NCI-H446 (cell line): ENCODE measurements around the gene SLFN14.
"Not testable (repeated sequence)": the region's sequence is repeated elsewhere in the genome, so short reads cannot be mapped to it uniquely, and the experiment has no call there.

ENCODE experiments used
- DNase-seq, 2 experiments: peaks; one replicate each; lab custom pipeline; 2025; lab: John Stamatoyannopoulos, UW

The SLFN14 gene

DNA sequence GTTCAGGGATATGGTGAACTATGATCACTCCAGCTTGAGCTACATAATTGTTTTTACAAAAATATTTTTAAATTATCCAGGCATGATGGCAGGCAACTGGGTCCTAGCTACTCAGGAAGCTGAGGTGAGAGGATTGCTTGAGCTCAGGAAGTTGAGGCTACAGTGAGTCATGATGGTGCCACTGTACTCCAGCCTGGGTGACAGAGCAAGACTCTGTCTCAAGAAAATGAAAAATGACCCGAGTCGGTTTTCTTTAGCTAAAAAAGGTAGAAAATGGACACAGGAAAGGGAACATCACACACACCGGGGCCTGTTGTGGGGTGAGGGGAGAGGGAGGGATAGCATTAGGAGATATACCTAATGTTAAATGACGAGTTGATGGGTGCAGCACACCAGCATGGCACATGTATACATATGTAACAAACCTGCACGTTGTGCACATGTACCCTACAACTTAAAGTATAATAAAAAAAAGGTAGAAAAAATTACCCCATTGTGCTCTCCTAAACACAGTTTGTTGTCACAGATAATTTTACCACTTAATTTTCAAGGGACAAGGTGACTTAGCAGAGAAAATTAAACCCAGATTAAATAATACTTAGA, 38.9 kb downstream of the SLFN14 start:
- not testable (repeated sequence) for DNase-seq

DNA sequence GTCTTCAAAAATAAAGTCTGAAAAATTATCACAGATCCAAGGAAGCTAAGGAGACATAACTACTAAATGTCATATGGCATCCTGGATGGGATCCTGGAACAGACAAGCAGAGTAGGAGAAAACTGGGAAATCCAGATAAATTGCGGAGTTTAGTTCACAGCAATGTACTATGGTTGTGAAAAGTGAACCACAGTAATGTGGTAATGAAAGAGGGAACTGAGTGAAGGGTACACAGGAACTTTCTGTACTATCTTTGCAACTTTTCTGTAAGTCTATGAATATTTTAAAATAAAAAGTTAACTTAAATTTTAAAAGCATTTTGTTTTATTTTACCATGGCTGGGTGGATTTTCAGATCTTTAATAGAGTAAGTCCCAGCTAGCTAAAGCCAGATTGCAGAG, 39.5 kb downstream of the SLFN14 start:
- DNase-seq: no peak

DNA sequence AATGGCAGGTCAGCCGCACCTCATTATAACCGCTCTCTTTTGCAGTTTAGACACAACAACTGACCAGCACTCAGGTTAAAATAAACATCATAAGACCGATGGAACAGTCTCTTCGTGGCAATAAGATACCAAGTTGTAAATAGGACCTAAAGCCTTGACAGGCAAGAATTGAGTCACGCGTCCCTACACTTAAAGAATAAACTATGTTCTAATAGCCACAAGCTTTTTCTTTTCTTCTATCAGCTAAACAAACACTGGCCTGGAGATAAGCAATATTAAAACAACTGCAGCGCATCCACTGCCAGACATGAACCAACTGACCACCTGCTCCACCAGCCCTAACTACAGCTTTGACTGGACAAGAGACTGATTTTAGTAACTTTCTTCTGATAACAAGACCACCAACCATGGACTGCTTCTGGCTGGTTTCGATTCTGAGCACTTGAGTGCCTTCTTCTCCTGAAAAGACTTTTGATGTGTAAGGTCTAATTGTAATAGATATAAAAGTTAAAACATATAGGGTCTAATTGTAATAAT, 40.6 kb downstream of the SLFN14 start:
- DNase-seq: no peak

DNA sequence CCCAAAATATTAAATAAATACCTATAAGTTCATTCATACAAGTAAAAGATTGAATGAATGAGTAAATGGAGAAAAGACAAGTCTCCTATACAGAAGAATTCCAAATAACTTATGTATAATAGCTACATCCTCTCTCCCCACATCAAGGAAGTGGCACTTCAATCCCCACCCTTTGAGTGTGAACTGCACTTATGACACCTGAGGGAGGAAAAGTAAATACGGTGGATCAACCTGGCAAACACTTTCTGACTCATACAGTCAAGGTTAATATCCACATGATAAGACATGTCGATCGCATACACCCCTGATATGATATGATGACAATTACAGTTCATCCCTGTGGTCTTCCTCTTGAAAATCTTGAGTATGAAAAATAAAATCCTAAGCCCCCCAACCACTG, 41.2 kb downstream of the SLFN14 start:
- DNase-seq: no peak

DNA sequence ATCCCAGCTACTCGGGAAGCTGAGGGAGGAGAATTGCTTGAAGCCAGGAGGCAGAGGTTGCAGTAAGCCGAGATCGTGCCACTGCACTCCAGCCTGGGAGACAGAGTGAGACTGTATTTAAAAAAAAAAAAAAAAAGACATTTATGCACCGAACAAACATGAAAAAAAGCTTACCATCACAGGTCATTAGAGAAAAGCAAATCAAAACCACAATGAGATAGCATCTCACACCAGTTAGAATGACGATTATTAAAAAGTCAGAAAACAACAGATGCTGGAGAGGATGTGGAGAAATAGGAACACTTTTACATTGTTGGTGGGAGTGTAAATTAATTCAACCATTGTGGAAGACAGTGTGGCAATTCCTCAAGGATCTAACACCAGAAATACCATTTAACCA, 42.2 kb downstream of the SLFN14 start:
- DNase-seq: not testable (repeated sequence)

DNA sequence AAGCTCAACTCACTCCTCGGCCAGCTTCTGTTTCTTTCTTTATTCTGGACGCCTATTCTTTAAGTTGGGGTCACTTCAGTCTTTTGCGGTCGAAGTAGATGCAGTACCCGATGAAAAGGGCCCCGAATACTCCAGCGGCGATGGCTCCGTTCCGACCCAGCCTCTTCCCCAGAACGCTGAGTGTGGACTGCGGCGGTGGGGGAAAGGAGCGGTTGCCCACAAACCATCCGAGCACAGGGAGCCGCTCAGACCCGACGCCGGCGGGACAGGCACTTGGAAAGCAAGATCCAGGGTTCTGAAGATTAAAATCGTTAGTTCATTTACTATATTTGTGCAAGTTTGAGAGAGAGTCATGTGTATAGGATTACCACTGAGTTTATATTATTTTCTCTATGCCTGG, 45.6 kb downstream of the SLFN14 start:
- no peak for DNase-seq

DNA sequence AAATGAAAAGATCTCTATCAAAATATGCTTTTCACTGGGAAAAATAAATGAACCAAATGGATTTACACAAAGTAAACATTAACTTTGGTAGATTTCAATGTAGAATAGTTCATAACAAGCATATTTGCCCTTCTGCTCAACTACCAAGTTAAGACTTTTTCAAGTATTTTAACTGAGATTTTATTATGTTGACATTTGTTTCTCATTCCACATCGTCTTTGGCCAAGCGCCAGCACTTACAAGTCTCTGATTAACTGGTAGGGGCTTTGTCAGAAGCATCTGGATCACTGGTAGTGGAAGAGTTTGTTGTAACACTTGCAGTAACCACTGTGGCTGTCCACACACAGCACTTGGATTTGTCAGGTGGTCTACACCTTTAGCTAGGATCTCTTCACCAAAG, 46.1 kb downstream of the SLFN14 start:
- no peak for DNase-seq
